DLD1 (cell line): Measurements from ENCODE around the gene ZDHHC19.
"Not testable (repeated sequence)": the region's sequence is repeated elsewhere in the genome, so short reads cannot be mapped to it uniquely, and the experiment has no call there.

ENCODE experiments used
- in situ Hi-C: cut with HindIII; loops from 2 replicates; pipeline ENCODE4 v1.10.0; 2017; ENCODE audit warnings: low sequenced_read_pairs

The ZDHHC19 gene

DNA sequence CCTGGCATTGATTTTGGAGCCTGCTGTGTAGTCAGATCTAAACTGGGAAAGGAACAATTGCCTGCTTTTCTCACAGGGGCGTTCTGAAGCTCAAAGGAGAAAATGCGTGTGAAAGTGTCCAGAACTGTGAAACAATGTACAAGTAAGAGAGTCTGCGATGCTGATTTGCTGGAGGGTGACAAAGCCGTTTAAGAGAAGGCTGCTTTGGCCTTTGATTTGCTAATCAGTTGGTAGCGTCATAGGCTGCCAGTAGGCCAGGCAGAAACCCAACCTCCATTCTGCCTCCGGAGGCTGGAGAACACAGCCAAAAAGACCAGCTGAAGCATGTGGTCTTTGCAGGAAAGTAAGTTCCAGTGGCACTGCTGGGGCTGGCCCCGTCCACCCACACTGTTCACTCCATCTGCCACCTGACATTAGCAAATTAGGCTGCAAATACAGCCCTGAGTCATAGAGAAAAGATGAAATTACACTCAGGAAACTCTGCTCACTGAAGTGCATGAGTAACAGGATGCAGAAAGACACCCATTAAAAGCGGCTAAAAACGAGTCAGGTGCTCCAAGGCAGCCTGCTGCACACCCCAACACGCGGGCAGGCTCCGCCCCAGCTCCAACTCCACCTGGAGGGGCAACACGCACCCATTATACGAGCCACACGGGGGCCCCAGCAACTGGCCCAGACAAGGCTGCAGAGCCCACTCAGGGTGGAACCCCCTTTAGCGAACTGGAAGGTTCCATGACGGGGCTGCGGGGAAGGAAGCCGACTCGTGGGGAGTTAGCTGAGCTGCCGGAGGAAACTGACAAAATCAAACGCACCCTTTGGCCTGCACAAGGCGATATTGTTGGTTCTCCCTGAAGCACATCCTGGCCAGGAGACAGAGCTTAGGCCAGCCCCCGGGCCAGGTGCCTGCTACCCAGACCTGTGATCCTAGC lies 31.6 kb downstream of the ZDHHC19 start:
- in situ Hi-C loops, result loop anchor here (10.0 kb wide), 1 partner anchor 105 kb away; no protein-coding TSS in a partner anchor

DNA sequence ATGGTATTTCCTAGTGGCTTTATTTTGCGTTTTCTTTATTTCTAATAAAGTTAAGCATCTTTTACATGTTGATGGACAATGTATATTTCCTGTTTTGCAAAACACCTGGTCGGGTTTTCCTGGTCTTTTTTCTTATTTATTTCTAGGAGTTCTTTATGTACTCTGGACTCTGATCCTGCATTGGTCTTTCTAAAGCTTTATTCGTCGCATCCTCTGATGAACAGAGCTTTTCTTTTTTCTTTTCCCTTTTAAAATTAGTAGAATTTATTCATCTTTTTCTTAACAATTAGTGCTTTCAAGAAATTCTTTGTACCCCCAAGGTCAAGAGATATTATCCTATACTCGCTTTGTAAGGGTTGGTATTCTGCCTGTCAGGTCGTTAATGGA lies 32.2 kb downstream of the ZDHHC19 start:
- in situ Hi-C loops, result loop anchor here (10.0 kb wide), 1 partner anchor 104 kb away; no protein-coding TSS in a partner anchor

DNA sequence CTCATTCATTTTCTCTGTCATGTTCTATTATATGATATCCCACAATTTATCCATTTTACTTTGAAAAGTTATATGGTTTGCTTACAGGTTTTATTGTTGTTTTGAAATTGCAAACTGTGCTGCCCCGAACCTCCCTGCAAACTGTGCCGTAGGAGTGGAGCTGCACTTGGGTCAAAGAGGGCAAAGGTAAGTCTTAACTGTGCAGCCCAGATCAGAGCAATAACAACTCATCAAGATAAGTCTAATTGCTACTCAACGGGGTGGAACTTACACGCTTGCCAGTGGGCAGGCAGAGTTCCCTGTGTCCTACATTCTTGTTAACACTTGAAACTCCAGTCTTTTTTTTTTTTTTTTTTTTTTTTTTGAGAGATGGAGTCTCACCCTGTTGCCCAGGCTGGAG lies 33.2 kb downstream of the ZDHHC19 start:
- in situ Hi-C loops, result loop anchor here (10.0 kb wide), 1 partner anchor 103 kb away; no protein-coding TSS in a partner anchor

DNA sequence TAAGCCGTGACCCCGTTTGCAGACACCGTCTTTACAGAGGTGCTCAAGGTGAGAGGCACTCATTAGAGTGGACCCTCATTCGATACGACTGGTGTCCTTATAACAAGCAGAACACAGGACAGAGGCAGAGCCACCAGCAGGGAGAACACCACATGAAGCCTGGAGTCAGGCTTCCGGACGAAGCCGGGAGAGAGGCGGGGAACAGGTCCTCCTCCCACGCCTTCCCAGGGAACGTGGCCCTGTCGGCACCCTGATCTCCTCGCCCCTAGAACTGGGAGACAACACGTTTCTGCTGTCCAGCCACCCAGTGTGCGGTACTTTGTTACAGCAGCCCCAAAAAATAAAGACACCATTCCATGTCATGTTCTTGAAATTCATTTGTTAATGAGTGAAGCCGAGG lies 33.6 kb downstream of the ZDHHC19 start:
- in situ Hi-C loops, result loop anchor here (10.0 kb wide), 1 partner anchor 103 kb away; no protein-coding TSS in a partner anchor

DNA sequence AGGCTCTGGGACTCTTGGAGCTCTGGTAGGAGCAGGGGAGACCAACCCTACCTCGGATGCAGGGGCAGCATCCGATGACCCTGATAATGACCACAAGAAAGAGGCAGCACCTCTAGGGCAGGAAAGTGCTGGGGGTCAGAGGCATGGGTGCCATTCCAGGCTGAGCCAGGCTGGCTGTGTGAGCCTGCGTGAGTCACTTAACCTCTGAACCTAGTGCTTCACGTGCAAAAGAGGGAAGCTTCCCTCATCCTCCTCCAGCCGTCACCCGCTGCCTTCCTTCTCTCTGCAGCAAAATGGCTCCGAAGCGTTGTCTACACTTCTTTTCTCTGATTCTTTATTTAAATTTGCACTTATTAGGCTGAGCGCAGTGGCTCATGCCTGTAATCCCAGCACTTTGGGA lies 35.5 kb downstream of the ZDHHC19 start:
- in situ Hi-C loops, result loop anchor here (10.0 kb wide), 1 partner anchor 101 kb away; no protein-coding TSS in a partner anchor

DNA sequence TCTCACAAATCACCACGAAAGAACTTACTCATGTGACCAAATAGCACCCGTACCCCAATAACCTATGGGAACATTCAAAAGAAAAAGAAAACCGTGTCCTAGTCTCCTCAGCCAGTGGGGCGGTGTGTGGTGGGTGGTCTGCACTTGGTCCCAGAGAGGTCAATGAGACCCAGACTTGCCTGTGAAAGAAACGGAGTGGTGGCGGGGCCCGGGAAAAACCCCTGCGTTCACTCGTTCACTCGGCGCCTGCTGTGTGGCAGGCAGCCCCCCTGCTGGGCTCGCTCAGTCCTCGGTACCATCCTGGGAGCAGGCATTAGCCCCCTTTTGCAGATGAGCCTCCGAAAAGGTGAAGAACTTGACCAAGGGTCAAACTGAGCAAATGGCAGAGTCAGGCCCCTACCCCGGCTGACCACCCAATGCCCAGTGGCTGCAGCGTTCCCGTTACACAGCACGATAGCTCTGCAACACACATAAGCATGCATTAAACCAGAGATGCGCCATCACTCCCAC lies 36.0 kb downstream of the ZDHHC19 start:
- in situ Hi-C loops, result loop anchor here (10.0 kb wide), 1 partner anchor 100 kb away; no protein-coding TSS in a partner anchor

DNA sequence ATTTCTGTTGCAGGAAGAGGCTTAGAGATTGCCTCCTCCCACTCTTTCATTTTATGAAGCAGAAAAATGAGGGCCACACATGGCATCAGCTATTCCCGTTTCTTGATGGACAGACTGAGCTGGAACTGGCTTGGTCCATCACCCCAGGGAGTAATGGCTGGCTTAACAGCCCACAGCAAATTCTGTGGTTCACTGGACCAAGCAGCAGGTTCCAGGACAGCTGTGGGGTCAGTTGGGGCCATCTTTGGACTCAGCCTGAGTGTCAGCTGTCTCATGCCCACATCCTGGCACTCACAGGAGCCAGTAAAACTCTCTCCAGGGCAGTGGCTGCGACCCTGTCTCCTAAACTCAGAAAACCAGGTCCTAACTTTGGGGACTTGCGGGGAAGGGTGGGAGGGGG lies 36.5 kb downstream of the ZDHHC19 start:
- in situ Hi-C loops, result loop anchor here (10.0 kb wide), 1 partner anchor 100 kb away; no protein-coding TSS in a partner anchor

DNA sequence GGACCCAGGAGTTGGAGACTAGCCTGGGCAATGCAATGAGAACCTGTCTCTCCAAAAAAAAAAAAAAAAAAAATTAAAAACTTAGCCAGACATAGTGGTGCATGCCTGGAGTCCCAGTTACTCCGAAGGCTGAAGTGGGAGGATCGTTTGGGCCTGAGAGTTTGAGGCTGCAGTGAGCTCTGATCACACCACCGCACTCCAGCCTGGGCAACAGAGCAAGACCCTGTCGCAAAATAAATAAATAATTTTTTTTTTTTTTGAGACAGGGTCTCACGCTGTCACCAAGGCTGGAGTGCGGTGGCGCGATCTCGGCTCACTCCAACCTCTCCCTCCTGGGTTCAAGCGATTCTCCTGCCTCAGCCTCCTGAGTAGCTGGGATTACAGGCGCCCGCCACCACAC lies 40.9 kb downstream of the ZDHHC19 start:
- in situ Hi-C loops, result loop anchor here (10.0 kb wide), 1 partner anchor 95 kb away; no protein-coding TSS in a partner anchor

DNA sequence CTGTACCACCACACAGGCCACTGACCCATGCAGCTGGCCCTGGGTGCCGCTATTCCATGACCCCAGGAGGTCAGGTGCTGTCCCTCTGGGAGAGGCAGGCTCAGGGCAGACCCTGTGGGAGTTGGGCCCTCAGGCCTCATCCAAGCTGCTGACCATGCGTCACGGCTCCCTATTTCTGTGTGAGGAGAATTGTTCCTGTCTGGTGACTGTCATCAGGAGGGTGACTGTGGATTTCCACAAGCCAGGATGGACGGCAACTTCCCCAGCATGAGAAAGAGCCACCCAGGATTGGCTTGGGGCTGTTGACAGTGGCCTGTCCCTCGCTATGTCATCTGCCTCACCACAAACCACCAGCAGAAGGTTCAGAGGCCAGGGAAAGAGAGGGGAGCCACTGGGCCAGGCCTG lies 41.4 kb downstream of the ZDHHC19 start:
- in situ Hi-C loops, result loop anchor here (10.0 kb wide), 1 partner anchor 95 kb away; no protein-coding TSS in a partner anchor

DNA sequence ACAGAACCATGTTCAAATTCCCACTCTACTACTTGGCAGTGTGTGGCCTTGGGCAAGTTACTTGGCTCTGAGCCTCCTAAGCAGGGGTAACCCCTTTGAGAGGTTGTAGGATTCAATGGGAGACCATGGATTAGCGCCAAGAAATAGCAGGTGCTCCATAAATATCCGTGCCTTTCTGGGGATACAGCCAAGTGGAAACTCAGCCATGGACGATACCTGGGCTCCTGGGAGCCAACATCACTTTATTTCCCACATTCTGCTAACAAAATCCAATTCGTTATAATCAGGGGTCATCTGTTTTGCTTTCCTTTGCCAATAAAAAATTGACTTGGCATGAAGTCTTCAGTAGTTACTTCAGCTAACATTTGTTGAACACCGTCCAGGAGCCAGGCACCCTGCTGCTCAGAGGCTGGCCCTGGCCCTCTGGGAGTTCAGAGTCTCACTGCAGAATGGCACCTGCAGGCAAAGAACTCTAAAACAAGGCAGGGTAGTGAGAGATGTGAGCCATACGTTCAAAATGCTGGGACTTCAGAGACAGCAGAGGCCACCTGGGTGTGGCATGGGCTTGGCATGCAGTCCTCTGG lies 42.3 kb downstream of the ZDHHC19 start:
- in situ Hi-C loops, result no loop called here

DNA sequence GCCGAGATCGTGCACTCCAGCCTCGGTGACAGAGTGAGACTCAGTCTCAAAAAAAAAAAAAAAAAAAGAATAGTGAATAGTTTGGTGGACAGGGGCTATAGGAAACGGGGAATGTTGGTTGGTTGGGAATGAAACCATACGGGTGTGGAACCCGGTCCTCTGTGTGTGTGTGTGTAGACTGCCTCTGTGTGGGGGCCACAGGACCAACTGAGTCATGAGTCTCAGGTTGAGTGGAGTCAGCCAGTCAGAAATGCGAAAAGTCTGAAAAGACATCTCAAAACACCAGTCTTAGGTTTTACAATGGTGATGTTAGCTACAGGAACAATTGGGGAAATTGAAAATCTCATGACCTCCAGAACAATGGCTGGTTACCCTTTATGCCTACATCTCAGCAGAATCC lies 44.5 kb downstream of the ZDHHC19 start:
- in situ Hi-C loops, result no loop called here

DNA sequence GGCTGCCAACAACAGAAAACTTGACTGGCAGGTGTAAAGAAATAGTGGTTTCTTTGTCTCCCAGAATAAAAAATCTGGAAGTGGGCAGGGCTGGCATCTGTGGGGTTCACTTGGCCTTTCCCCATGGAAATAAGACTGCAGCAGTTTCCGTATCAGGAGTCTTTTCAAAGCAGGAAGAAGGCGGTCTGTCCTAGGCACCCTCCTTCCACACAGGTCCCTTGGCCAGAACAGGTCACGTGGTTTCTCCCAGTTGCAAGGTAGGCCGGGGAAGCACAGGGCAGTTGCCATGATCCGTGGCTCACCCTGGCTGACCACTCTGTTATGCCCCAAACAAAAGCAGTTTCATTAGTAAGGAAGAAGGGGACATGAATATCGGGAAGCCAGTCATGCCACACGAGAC lies 45.4 kb downstream of the ZDHHC19 start:
- in situ Hi-C loops, result no loop called here

DNA sequence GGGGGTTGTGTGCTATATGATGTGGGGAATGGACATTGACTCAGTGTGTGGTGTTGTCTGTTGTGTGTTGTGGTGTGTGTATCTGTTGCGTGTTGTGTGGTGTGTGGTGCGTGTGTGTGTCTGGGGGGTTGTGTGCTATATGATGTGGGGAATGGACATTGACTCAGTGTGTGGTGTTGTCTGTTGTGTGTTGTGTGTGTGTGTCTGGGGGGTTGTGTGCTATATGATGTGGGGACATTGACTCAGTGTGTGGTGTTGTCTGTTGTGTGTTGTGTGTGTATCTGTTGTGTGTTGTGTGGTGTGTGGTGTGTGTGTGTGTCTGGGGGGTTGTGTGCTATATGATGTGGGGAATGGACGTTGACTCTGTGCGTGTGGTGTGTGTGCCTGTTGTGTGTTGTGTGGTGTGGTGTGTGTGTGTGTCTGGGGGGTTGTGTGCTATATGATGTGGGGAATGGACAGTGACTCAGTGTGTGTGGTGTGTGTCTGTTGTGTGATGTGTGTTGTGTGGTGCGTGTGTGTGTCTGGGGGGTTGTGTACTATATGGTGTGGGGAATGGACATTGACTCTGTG lies 46.1 kb downstream of the ZDHHC19 start:
- in situ Hi-C loops, result not testable (repeated sequence)

DNA sequence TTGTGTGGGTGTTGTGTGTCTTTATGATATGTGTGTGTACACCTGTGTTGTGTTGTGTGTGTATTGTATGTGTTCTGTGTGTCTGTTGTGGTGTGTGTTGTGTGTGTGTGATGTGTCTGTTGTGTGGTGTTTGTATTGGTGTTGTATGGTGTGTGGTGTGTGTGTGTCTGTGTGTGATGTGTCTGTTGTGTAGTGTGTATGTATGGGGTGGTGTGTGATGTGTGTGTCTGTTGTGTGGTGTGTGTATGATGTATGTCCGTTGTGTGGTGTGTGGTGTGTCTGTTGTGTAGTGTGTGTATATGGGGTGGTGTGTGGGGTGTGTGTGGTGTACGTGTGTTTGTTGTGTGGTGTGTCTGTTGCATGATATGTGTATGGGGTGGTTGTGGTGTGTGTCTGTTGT lies 46.6 kb downstream of the ZDHHC19 start:
- in situ Hi-C loops, result no loop called here

DNA sequence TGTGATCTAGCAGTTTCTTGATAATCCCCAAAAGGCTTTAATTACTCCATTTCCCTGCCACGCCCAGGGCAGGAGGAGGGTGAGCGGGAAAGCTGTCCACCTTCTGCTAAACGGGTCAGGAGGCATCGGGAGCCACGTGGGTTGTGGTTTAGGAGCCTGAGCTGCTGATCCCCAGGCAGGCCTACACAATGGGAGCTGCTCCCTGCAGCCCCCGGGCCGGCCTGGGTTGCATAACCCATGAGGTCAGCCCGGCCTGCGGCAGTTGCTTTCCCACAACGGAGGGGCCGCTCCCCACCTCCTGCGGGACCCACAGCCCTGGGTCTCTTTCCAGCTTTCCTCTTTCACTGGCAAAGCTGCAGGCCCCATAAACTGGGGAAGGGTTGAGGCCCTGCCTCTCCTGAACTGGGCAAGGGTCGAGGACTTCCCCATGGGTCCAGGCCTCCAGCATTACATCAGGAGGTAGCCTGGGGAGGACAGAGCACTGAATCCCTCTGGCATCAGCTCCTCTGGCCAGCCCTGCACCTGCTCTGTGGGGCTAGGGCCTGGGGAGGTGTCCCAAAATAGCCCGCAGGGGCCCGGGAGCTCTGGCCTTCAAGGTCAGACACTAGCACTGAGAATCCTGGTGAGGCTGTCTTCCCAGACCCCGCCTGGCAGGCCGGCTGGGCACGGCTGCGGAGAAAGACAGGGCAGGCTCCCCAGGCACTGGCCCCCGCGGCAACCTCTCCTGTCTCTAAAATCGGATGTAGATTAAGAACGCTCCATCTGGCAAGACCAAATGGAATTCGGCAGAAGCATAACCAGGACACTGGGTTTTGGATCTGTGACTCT lies 47.3 kb downstream of the ZDHHC19 start:
- in situ Hi-C loops, result no loop called here

DNA sequence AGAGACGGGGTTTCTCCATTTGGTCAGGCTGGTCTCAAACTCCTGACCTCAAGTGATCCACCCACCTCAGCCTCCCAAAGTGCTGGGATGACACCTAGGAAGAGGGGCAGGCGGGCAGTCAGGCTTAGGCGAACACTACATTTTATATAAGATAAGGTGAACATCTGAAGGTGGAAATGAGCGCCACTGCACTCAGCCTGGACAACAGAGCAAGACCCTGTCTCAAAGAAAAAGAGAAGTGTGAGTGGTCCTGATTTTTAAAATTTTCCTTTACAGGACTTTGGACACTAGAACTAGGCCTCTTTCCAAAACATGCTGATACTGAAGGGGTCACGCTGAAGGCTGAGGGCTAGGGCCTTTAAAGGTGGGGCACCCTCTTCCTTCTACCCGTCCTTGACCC lies 48.0 kb downstream of the ZDHHC19 start:
- in situ Hi-C loops, result no loop called here

DNA sequence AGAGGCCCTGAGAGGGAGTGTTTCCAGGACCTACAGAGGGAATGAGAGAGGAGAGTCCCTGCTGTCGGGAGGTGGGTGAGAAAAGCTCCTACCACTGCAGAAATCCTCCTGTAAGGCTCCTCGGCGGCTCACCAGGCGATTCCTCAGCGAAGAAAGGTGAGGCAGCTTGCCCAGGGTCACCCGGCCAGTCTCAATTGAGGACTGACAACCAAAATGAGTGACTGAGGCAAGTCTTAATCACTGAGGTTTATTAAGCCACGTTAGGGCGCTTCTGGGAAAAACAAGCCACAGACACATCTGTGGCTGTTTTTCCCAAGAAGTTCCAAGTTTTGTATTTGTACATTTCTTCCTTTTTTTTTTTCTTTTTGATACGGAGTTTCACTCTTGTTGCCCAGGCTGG lies 48.5 kb downstream of the ZDHHC19 start:
- in situ Hi-C loops, result no loop called here

DNA sequence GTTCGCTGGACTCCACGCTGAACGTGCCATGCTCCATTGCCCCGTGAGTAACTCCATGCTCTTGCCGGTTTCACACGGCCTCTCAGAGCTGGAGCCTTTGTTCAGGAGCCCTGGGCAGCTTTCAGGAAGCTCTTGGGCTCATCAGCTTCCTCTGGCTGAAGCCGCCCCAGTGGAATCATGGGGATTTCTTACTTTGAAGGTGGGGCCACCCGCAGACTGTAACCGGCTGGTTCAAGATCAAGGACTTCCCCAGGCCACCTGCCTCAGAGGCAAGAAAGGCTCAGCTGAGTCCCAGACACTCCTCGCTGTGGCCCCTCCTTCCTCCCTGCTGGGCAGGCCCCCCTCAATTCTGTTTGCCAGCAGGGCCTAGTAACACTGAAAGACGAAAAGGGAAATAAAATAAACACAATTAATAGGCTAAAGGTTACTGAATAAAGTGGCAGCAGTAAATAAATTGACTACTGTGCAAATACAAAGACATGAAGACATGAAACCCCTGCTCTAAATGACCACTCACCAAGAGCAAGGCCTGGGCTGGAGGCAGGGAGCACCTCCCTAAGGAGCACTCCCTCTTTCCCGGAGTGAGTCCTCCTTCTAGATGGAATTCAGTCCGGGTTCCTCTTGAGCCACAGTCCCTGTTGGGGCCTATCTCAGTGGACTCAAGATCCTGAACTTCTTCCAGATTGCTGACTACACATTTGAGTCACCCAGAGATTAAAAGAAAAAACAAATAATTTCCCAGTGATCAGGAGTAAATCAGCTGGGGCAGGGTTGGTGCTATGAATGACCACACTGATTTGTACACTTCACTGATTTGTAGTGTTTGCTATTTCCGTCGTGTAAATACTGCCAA lies 51.0 kb downstream of the ZDHHC19 start:
- in situ Hi-C loops, result no loop called here

DNA sequence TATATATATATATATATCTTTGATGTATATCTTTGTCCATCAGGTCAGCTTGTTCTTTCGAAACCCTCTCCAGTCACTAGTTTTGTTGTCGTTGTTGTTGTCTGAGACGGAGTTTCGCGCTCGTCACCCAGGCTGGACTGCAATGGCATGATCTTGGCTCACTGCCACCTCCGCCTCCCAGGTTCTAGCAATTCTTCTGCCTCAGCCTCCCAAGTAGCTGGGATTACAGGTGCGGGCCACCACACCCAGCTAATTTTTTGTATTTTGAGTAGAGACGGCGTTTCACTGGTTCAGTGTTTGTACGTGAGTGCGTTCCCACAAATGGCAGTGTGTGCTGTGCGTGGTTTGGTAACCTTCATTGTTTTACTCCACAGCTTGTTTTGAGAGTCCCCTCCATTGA lies 51.7 kb downstream of the ZDHHC19 start:
- in situ Hi-C loops, result no loop called here
